T follicular helper cell (primary cell): ENCODE measurements around the gene EIF2B2.
"Not testable (repeated sequence)": the region's sequence is repeated elsewhere in the genome, so short reads cannot be mapped to it uniquely, and the experiment has no call there.

Experiments
- DNase-seq: peaks from one replicate; pipeline ENCODE4 v3.0.0-alpha.2; 2020; ENCODE audit warnings: low read depth

EIF2B2 gene

DNA sequence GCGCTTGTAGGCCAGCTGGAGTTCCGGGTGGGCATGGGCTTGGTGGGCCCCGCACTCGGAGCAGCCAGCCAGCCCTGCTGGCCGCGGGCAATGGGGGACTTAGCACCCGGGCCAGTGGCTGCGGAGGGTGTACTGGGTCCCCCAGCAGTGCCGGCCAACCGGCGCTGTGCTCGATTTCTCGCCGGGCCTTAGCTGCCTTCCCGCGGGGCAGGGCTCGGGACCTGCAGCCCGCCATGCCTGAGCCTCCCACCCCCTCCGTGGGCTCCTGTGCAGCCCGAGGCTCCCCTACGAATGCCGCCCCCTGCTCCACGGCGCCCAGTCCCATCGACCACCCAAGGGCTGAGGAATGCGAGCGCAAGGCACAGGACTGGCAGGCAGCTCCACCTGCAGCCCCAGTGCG is 8.5 kb upstream of the EIF2B2 start:
- DNase-seq, result not testable (repeated sequence)

DNA sequence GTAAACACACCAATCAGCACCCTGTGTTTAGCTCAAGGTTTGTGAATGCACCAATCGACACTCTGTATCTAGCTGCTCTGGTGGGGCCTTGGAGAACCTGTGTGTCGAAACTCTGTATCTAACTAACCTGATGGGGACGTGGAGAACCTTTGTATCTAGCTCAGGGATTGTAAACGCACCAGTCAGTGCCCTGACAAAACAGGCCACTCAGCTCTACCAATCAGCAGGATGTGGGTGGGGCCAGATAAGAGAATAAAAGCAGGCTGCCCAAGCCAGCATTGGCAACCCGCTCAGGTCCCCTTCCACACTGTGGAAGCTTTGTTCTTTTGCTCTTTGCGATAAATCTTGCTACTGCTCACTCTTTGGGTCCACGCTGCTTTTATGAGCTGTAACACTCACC is 6.9 kb upstream of the EIF2B2 start:
- DNase-seq, result not testable (repeated sequence)

- DNase-seq, result no peak
Observed at GRCh38 chr14:75001261-75001660, 1.5 kb upstream of the EIF2B2 start.

GRCh38 chr14:75001899-75002298 is 822 bp upstream of the EIF2B2 start:
- no peak for DNase-seq

GRCh38 chr14:75003250-75004027 is 718 bp downstream of the EIF2B2 start:
- no peak for DNase-seq

DNA sequence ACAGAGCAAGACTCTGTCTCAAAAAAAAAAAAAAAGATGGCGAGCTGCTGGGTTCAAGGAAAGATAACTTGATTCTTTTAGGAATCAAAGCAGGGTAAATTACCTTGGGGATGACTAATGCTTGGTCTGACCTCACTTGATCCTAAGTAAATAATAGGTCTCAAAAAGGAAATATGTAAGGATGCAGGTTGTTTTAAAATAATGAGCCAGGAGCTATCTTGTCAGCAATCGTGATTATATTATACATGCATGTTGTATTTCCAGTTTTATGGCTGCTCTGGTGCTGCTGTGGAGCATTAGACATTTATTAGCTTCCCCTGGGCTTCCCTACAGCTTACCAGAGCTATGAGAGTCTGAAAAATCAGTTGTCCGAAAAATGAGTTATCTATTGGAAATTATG is 2.6 kb downstream of the EIF2B2 start:
- no peak for DNase-seq

DNA sequence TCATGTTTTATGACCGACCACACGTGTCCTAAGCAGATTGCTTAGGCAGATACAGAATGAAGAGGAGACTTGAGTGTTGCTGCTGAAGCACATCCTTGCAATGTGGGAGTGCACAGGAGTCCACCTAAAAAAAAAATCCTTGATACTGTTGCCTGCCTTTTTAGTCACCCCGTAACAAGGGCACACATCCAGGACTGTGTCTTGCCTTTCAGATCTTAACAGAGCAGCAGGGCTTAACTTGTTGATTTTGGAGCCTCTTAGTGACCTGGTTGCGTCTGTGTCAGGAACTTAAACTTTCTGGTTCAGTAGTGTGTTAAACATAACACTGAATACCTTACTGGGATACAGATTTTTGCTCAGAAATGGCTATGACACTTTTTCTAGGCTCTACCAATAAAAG is 6.5 kb downstream of the EIF2B2 start:
- no peak for DNase-seq

DNA sequence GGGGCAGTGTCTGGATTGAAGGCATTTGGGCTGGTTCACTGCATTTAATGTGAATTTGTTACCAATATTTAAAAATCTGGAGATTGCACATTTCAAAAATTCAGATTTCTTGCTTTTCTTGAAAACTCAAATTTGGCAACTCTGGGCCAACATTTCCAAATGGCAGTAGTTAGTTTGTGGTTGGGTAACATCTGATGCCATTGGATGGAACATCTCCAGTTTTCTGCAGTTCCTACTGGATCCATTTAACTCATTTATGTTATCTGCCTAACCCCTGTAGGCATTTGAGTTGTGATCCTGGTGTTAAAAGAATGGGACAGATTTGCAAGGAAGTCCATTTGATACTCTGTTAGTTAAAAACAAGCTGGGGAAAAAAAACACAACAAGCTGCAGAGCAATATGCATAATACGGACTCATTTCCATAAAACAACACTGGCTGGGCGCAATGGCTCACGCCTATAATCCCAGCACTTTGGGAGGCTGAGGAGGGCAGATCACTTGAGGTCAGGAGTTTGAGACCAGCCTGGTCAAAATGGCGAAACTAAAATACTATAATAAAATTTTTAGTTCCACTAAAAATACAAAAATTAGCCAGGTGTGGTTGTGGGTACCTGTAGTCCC is 7.9 kb downstream of the EIF2B2 start:
- DNase-seq, result no peak

DNA sequence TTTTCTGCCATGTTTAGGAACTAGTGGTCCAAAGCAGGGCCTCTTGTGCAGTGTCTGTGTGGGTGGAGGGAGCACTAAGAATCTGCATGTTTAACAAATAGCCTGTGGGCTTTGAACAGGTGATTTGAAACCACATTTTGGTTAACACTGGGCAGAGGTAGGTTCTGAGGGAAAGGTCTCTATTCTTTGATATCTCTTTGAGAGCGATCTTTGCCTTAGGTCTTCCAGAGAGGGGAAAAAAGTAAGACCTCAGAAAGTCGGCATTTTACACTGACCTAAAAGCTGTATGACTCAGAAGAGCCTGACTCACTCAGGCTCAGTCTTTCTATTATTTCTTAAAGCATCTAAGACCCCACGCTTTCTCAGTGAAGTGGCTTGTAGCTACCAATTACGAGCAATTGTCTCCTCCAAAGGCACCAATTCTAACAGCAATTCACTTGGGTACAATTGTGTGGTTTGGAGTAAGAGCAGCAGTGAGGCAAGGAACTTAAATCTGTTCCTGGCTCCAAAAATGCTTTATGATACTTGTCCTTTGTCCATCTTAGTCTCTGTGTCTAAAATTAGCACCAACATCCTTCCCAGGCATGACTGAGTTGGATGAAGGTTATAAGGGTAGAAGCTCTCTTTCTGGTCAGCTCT is 8.8 kb downstream of the EIF2B2 start:
- no peak for DNase-seq

DNA sequence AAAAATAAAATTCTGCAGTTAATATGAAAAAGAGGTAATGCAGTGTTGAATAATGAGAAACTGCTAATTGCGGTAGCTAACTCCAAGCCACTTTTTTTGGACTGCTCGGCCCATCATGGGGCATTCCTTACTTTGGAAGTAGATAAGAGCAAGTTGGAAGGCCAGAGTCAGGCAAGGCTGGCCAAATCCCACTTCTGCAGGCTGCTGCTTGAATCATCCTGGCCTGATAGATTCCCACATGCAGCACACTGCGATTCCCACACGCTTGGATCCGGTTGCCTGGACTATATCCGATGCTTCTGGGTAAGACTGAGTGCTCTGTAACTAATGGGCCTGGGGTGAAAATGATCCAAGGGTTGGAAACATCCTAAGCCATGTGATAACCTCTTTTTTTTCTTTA is 10.6 kb downstream of the EIF2B2 start:
- DNase-seq, result no peak

- DNase-seq, result no peak
Observed at GRCh38 chr14:75015496-75015895, 12.8 kb downstream of the EIF2B2 start.

- DNase-seq, result no peak
Observed at GRCh38 chr14:75016815-75017214, 14.1 kb downstream of the EIF2B2 start.

DNA sequence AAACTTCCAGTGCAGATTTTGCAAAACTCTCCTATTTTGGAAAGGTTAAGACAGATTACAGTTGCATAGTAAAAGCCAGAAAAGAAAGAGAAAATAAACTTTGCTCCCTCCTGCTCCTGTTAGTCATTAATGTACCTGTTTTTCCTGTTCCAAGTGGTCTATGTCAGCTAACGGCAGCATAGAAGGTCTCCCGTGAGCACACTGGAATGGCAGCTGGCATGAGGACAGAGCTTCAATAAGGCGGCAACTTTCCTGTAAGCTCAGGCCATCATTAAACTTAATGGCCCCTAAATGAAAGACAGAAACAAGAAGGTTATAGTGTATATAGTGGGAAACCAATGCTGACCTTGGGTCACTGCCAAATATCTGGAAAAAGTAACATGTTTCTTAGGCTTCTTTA is 16.0 kb downstream of the EIF2B2 start:
- no peak for DNase-seq

DNA sequence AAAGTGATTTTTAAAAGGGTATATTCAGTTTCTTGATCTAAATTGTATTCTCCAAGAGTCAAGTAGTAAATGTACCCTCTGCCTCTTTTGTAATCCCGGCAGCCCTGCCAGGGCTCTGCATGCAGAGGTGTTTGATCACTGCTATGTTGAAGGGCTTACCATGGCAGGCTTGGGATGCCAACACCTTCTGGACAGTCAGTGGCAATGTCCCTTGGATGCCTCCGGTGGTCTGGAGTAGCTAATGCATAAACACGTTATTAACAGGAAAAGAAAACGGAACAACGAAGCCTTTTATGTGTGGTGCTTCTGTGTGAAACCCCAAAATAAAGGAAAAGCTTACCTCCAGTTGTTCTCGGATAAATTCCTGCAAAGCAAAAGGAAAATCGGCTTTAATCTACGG is 19.9 kb downstream of the EIF2B2 start:
- DNase-seq, result no peak

DNA sequence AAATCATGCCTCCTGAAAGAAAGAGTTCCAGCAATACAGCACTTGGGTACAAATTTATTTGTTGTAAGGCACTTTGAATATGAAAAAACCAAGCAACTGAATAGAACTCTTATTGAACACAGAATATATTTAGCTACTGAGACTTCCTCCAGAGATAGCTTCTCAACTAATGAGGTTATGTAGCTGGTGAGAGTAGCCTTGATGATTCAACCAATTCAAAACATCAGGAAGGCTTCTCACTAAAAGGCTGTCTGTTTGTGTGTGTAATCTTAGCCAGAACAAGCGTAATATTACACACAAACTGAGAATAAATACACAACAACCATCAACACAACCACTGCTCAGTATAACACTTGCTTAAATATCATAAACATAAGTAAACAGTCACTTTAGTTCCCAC is 20.4 kb downstream of the EIF2B2 start:
- DNase-seq, result no peak

GRCh38 chr14:75025082-75025481 is 22.4 kb downstream of the EIF2B2 start:
- no peak for DNase-seq

- no peak for DNase-seq
Observed at GRCh38 chr14:75025876-75026275, 23.2 kb downstream of the EIF2B2 start.

GRCh38 chr14:75030147-75030546 is 27.4 kb downstream of the EIF2B2 start:
- DNase-seq, result no peak

GRCh38 chr14:75032939-75033338 is 30.2 kb downstream of the EIF2B2 start:
- no peak for DNase-seq

- no peak for DNase-seq
Observed at GRCh38 chr14:75040507-75040906, 37.8 kb downstream of the EIF2B2 start.

GRCh38 chr14:75040959-75041358 is 38.2 kb downstream of the EIF2B2 start:
- no peak for DNase-seq

GRCh38 chr14:75041613-75042012 is 38.9 kb downstream of the EIF2B2 start:
- DNase-seq, result no peak

DNA sequence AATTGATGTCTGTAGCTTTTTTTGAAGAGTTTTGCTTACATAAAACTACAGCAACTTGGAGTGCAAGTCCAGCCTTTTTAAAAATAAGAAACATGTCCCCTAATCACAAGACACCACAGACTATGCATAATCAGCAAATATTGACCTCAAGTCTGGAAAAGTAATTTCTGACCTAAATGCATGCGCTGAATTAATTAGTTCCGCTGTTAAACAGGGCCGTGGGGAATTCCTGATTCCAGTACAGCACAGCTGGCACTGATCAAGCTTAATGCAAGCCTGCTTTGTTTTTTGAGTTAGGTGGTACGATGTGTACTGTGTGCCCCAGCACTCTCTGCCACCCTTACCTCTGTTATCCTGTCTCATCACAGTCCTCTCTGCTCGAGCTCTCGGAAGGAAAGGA is 39.3 kb downstream of the EIF2B2 start:
- DNase-seq, result no peak
